ENCODE measurements around the gene SCN5A. TPM values are rescaled to one million over a fixed set of nuclear protein-coding genes. Genes with fewer than 3 reads are reported as not detected.
A peak's percentile ranks its signal among the peaks of the same experiment; 100 is the strongest.
"Not testable (repeated sequence)": the region's sequence is repeated elsewhere in the genome, so short reads cannot be mapped to it uniquely, and the experiment has no call there.

Gene SCN5A
- total RNA-seq, 1 donor from 2014 or later, result 0.25 TPM

DNA sequence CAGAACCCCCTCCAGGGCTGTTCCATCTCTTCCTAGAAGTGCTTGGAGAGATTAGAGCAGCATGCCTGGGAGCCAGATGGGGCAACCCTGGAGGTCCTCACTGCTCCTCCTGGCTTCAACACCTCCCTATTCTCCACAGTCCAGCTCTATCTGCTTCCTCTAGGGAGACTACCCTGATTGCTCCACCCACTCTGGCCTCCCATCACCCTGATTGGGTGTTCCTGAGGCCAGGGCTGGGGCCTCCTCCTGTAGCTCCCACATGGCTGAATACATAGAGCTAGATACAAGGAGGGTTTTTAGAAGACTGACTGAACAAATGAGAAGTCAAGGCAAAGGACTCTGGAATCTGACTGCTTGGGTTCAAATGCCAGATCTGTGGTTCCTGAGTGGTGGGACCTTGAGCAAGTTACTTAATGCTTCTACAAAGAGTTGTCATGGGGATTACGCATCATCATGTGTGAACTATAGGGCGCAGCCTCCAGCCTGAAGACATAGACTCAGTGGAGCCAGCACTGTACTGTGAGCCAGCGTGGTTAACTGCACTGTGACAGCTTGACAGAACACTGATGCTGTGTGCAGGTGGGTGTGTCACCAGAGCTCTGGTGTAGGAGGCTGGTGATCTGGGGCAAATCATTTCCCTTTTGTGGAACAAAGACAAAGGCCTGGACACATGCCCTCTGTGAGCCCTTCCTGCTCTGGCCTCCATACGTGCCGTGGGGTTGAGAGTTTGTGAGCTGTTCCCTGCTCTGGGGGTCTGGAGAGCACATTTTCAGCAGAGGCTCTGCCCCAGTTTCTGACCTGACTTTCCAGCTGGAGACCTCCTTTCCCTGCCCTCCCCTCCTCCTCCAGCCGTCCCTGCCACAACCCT lies 74.8 kb downstream of the SCN5A start:
- DNase-seq (ENCODE audit: low spot score), result no peak
- TF ChIP-seq, protein P1, sequence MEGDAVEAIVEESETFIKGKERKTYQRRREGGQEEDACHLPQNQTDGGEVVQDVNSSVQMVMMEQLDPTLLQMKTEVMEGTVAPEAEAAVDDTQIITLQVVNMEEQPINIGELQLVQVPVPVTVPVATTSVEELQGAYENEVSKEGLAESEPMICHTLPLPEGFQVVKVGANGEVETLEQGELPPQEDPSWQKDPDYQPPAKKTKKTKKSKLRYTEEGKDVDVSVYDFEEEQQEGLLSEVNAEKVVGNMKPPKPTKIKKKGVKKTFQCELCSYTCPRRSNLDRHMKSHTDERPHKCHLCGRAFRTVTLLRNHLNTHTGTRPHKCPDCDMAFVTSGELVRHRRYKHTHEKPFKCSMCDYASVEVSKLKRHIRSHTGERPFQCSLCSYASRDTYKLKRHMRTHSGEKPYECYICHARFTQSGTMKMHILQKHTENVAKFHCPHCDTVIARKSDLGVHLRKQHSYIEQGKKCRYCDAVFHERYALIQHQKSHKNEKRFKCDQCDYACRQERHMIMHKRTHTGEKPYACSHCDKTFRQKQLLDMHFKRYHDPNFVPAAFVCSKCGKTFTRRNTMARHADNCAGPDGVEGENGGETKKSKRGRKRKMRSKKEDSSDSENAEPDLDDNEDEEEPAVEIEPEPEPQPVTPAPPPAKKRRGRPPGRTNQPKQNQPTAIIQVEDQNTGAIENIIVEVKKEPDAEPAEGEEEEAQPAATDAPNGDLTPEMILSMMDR (IDR thresholded peaks at IDR 0.05), result no peak
- Mint-ChIP-seq H3K4me3 (ENCODE audit: unreplicated experiment) (no peak overlapping the region), H3K9me3 (ENCODE audit: low read depth) (peaks cover 17% of the 10 kb centered on the region), H3K4me1 (ENCODE audit: low read depth) (no peaks in the 10 kb centered on the region), H3K27ac (ENCODE audit: unreplicated experiment) (no peak overlapping the region), H3K27me3 (ENCODE audit: low read depth) (no peaks in the 10 kb centered on the region), H3K36me3 (ENCODE audit: low read depth) (no peaks in the 10 kb centered on the region)

DNA sequence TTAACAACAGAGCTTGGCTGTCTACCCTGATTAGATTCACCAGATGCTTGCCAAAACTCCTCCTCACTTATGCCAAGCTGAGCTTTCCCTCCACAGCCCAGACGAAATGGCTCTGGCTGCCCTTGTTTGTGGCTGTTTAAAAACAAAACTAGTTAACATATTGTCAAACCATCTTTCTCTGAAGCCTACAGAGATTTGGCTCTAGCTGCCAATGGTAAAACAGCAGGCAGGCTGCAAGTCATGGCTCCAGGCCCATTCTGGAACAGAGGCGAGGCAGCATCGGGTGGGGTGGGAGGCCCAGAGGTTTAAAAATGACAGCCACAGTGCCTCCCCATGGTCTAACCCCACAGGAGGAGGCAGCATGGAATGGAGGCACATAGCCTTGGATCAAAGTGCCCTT lies 75.9 kb downstream of the SCN5A start:
- DNase-seq (ENCODE audit: low spot score), result peak; percentile 17
- Mint-ChIP-seq H3K27me3 (ENCODE audit: low read depth) (no peaks in the 10 kb centered on the region), H3K4me3 (ENCODE audit: unreplicated experiment) (no peak overlapping the region), H3K9me3 (ENCODE audit: low read depth) (peaks cover 17% of the 10 kb centered on the region), H3K27ac (ENCODE audit: unreplicated experiment) (no peak overlapping the region), H3K4me1 (ENCODE audit: low read depth) (peaks cover 3% of the 10 kb centered on the region), H3K36me3 (ENCODE audit: low read depth) (no peaks in the 10 kb centered on the region)
- TF ChIP-seq, protein P1 (IDR thresholded peaks at IDR 0.05), result no peak

DNA sequence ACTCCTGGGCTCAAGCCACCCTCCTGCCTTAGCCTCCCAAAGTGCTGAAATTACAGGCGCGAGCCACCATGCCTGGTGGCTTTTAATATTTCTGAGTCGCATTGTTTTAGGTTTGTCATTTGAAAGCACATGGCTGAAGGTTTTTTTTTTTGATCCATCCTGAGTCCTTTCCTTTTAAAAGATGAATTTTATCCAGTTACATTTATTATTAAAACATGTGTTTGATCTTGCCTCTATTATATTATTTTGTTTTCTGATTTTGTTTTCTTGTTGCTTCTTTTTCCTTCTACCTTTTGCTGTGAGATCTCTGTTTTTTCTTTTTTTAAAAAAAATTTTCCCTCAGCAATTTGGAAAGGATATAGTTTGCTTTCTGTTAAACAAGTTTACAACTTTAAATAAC lies 76.4 kb downstream of the SCN5A start:
- no peak overlapping the region for H3K4me3 Mint-ChIP-seq (ENCODE audit: unreplicated experiment)
- H3K9me3 Mint-ChIP-seq (ENCODE audit: low read depth), result peaks cover 17% of the 10 kb centered on the region
- peaks cover 3% of the 10 kb centered on the region for H3K4me1 Mint-ChIP-seq (ENCODE audit: low read depth)
- no peaks in the 10 kb centered on the region for H3K27me3 Mint-ChIP-seq (ENCODE audit: low read depth)
- no peak for DNase-seq (ENCODE audit: low spot score)
- H3K36me3 Mint-ChIP-seq (ENCODE audit: low read depth), result no peaks in the 10 kb centered on the region
- no peak overlapping the region for H3K27ac Mint-ChIP-seq (ENCODE audit: unreplicated experiment)
- TF ChIP-seq, protein P1 (IDR thresholded peaks at IDR 0.05), result no peak

DNA sequence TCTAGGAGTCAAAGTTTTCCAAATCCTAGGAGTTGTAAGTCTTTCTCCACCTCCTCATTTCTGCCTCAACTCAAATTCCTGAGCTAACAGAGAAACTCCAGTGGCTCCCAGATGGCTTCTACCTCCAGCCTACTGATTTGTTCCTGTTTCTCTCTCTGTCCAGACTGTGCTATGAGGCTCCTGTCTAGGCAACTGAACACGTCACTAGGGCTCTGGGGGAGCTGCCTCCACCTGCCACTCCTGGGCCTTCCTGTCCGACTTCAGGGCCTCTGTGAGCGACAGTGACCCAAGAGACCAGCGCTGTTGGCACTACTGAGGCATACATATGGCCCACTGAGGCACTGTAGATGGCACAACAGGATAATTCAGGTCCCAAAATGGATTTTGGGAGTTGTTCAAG lies 82.0 kb downstream of the SCN5A start:
- no peaks in the 10 kb centered on the region for H3K27me3 Mint-ChIP-seq (ENCODE audit: low read depth)
- H3K27ac Mint-ChIP-seq (ENCODE audit: unreplicated experiment), result no peak overlapping the region
- peak; percentile 53 for DNase-seq (ENCODE audit: low spot score)
- TF ChIP-seq, protein P1 (IDR thresholded peaks at IDR 0.05), result no peak
- no peak overlapping the region for H3K4me3 Mint-ChIP-seq (ENCODE audit: unreplicated experiment)
- H3K9me3 Mint-ChIP-seq (ENCODE audit: low read depth), result peaks cover 3% of the 10 kb centered on the region
- peaks cover 3% of the 10 kb centered on the region for H3K4me1 Mint-ChIP-seq (ENCODE audit: low read depth)
- H3K36me3 Mint-ChIP-seq (ENCODE audit: low read depth), result no peaks in the 10 kb centered on the region

DNA sequence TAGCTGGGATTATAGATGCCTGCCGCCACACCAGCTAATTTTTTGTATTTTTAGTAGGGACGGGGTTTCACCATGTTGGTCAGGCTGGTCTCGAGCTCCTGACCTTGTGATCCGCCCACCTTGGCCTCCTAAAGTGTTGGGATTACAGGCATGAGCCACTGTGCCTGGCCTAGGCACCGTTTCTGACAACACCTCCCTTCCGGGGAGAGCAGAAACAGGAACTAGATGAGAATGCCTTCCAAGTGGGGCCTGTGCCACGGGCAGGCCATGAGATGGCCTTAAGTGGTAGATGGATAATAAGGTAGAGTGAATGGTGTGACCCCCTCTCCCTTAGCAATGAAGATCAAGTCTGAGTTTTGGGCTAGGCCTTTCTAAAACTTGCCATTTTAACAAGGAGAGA lies 82.7 kb downstream of the SCN5A start:
- not testable (repeated sequence) for H3K4me1 Mint-ChIP-seq (ENCODE audit: low read depth); H3K4me3 Mint-ChIP-seq (ENCODE audit: unreplicated experiment); H3K9me3 Mint-ChIP-seq (ENCODE audit: low read depth); H3K36me3 Mint-ChIP-seq (ENCODE audit: low read depth); H3K27ac Mint-ChIP-seq (ENCODE audit: unreplicated experiment); H3K27me3 Mint-ChIP-seq (ENCODE audit: low read depth)
- DNase-seq (ENCODE audit: low spot score), result peak; percentile 36

DNA sequence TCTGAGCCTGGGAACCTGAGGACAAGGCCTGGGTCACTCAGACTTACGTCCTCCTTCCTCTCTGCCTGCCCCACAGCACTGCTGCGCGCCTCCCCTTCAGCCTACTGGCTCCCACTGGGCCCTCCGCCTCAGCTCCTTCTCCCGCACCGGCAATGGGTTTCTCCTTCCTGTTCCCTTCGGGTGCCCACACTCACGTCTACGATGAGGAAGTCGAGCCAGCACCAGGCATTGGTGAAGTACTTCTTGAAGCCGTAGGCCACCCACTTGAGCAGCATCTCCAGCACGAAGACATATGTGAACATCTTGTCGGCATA lies 83.3 kb downstream of the SCN5A start:
- H3K27ac Mint-ChIP-seq (ENCODE audit: unreplicated experiment), result no peak overlapping the region
- peak; percentile 79 for DNase-seq (ENCODE audit: low spot score)
- no peaks in the 10 kb centered on the region for H3K27me3 Mint-ChIP-seq (ENCODE audit: low read depth)
- TF ChIP-seq, protein P1 (IDR thresholded peaks at IDR 0.05), result no peak
- no peak overlapping the region for H3K4me3 Mint-ChIP-seq (ENCODE audit: unreplicated experiment)
- peaks cover 3% of the 10 kb centered on the region for H3K4me1 Mint-ChIP-seq (ENCODE audit: low read depth)
- H3K36me3 Mint-ChIP-seq (ENCODE audit: low read depth), result no peaks in the 10 kb centered on the region
- H3K9me3 Mint-ChIP-seq (ENCODE audit: low read depth), result peaks cover 3% of the 10 kb centered on the region

All from chondrocyte (in vitro differentiated cells).